HTERT RPE-1 (cell line): ENCODE measurements around the gene TSPAN16.

Experiments
- in situ Hi-C: fragments of 300-500 bp; cut with MboI; formaldehyde crosslinking; loops from 4 replicates; pipeline ENCODE4 v1.14.3; 2020; ENCODE audit warnings: low sequenced_read_pairs

The TSPAN16 gene

GRCh38 chr19:11268783-11269267 lies 27.1 kb upstream of the TSPAN16 start:
- in situ Hi-C loops: no loop called here

GRCh38 chr19:11269408-11269807 lies 26.6 kb upstream of the TSPAN16 start:
- in situ Hi-C loops: no loop called here

- in situ Hi-C loops: no loop called here
Measured at GRCh38 chr19:11273296-11273695, 22.7 kb upstream of the TSPAN16 start.

GRCh38 chr19:11273989-11274388 lies 22.0 kb upstream of the TSPAN16 start:
- in situ Hi-C loops: no loop called here

- in situ Hi-C loops: no loop called here
Measured at GRCh38 chr19:11274533-11275086, 21.4 kb upstream of the TSPAN16 start.

- in situ Hi-C loops: no loop called here
Measured at GRCh38 chr19:11278670-11279069, 17.3 kb upstream of the TSPAN16 start.

GRCh38 chr19:11279505-11280236 lies 16.3 kb upstream of the TSPAN16 start:
- in situ Hi-C loops: no loop called here

GRCh38 chr19:11281356-11282049 lies 14.5 kb upstream of the TSPAN16 start:
- in situ Hi-C loops: no loop called here

- in situ Hi-C loops: no loop called here
Measured at GRCh38 chr19:11284515-11284914, 11.4 kb upstream of the TSPAN16 start.

- in situ Hi-C loops: no loop called here
Measured at GRCh38 chr19:11286312-11286974, 9.5 kb upstream of the TSPAN16 start.

GRCh38 chr19:11288349-11288748 lies 7.6 kb upstream of the TSPAN16 start:
- in situ Hi-C loops: no loop called here

- in situ Hi-C loops: no loop called here
Measured at GRCh38 chr19:11290256-11290655, 5.7 kb upstream of the TSPAN16 start.

- in situ Hi-C loops: no loop called here
Measured at GRCh38 chr19:11291415-11291814, 4.5 kb upstream of the TSPAN16 start.

- in situ Hi-C loops: no loop called here
Measured at GRCh38 chr19:11291991-11292390, 4.0 kb upstream of the TSPAN16 start.

- in situ Hi-C loops: no loop called here
Measured at GRCh38 chr19:11293433-11294389, 2.2 kb upstream of the TSPAN16 start.

- in situ Hi-C loops: no loop called here
Measured at GRCh38 chr19:11295180-11295579, 780 bp upstream of the TSPAN16 start.

GRCh38 chr19:11296264-11296663 lies 304 bp downstream of the TSPAN16 start:
- in situ Hi-C loops: no loop called here

GRCh38 chr19:11299946-11300810 lies 4.2 kb downstream of the TSPAN16 start:
- in situ Hi-C loops: no loop called here

GRCh38 chr19:11300811-11301120 lies 4.8 kb downstream of the TSPAN16 start:
- in situ Hi-C loops: no loop called here

GRCh38 chr19:11304936-11305335 lies 9.0 kb downstream of the TSPAN16 start:
- in situ Hi-C loops: no loop called here
